Fibroblast of villous mesenchyme (primary cell): Measurements from ENCODE around the gene CPA4. TPM values are rescaled to one million over a fixed set of nuclear protein-coding genes. Genes with fewer than 3 reads are reported as not detected.

ENCODE experiments used
- DNase-seq: peaks from one replicate; pipeline ENCODE4 v3.0.0-alpha.2; 2010; ENCODE audit warnings: low read depth
- H3K4me3 ChIP-seq: 2 replicates; pipeline ENCODE4 v1.5.1; 2011; ENCODE audit warnings: low read depth, mild to moderate bottlenecking, low read length
- CTCF ChIP-seq: IDR thresholded peaks from 2 replicates; pipeline ENCODE4 v1.5.1; 2012; ENCODE audit warnings: low read depth, mild to moderate bottlenecking, low read length; ENCODE audit not compliant: insufficient read depth
- total RNA-seq: library from RNA; depleted of rRNA; stranded (reverse); fragments of >200 nt; gene quantifications from 2 replicates; pipeline ENCODE4 v1.2.3, GENCODE V29; 2012

The CPA4 gene
- total RNA-seq, 1 donor, result 90.2 TPM

- DNase-seq, result no peak
- no peak for TF ChIP-seq CTCF
- no peak overlapping the region for H3K4me3 ChIP-seq
Observed at GRCh38 chr7:130263130-130263529, 29.8 kb upstream of the CPA4 start.

- no peak for TF ChIP-seq CTCF
- no peak for DNase-seq
- H3K4me3 ChIP-seq, result no peak within 1 kb of the TSS
Observed at GRCh38 chr7:130266258-130266960, 26.6 kb upstream of the CPA4 start, which contains the start of gene CPA2. CPA2 (plus strand) TSS chr7:130266863; CDS start chr7:130266882, 19 bp downstream.

GRCh38 chr7:130266961-130267321, 26.0 kb upstream of the CPA4 start:
- no peak overlapping the region for H3K4me3 ChIP-seq
- no peak for DNase-seq
- no peak for TF ChIP-seq CTCF

GRCh38 chr7:130268463-130269317, 24.3 kb upstream of the CPA4 start:
- DNase-seq, result no peak
- TF ChIP-seq CTCF, result no peak
- H3K4me3 ChIP-seq, result no peak overlapping the region

GRCh38 chr7:130269318-130269694, 23.7 kb upstream of the CPA4 start:
- H3K4me3 ChIP-seq, result no peak overlapping the region
- no peak for TF ChIP-seq CTCF
- no peak for DNase-seq

GRCh38 chr7:130270947-130271800, 21.8 kb upstream of the CPA4 start:
- TF ChIP-seq CTCF, result no peak
- H3K4me3 ChIP-seq, result no peak overlapping the region
- no peak for DNase-seq
